NT2/D1 (cell line): ENCODE data around the gene RUFY3.
"Not testable (repeated sequence)": the region's sequence is repeated elsewhere in the genome, so short reads cannot be mapped to it uniquely, and the experiment has no call there.

Source experiments
- DNase-seq: peaks from one replicate; pipeline ENCODE4 v3.0.0-alpha.2; 2011; ENCODE audit warnings: low read depth, low spot score
- H3K27me3 ChIP-seq: 2 replicates; pipeline ENCODE4 v1.6.0; 2011; ENCODE audit warnings: mild to moderate bottlenecking; ENCODE audit not compliant: insufficient read length, insufficient read depth
- H3K36me3 ChIP-seq: 2 replicates; pipeline ENCODE4 v1.6.1; 2011; ENCODE audit warnings: mild to moderate bottlenecking, low read length, mixed read lengths; ENCODE audit not compliant: insufficient read depth, insufficient read length
- H3K4me1 ChIP-seq: 2 replicates; pipeline ENCODE4 v1.5.1; 2011; ENCODE audit not compliant: insufficient read depth, insufficient read length
- H3K4me3 ChIP-seq: 2 replicates; pipeline ENCODE4 v1.5.1; 2011; ENCODE audit warnings: low read depth; ENCODE audit not compliant: insufficient read length
- H3K9ac ChIP-seq: 2 replicates; pipeline ENCODE4 v1.6.0; 2011; ENCODE audit warnings: low read depth; ENCODE audit not compliant: insufficient read length
- H3K9me3 ChIP-seq: 2 replicates; pipeline ENCODE4 v1.5.1; 2011; ENCODE audit warnings: mild to moderate bottlenecking, low read length; ENCODE audit not compliant: insufficient read depth
- SUZ12 ChIP-seq: IDR thresholded peaks from 2 replicates; pipeline ENCODE4 v1.6.1; 2011; ENCODE audit not compliant: insufficient read length, insufficient read depth; ENCODE audit errors: extremely low read depth
- YY1 ChIP-seq: IDR thresholded peaks from 2 replicates; pipeline ENCODE4 v1.6.1; 2011; ENCODE audit not compliant: insufficient read length, insufficient read depth
- ZNF274 ChIP-seq: IDR thresholded peaks from 2 replicates; pipeline ENCODE4 v1.6.1; 2011; ENCODE audit warnings: mild to moderate bottlenecking, low read depth, low read length

Gene RUFY3

DNA sequence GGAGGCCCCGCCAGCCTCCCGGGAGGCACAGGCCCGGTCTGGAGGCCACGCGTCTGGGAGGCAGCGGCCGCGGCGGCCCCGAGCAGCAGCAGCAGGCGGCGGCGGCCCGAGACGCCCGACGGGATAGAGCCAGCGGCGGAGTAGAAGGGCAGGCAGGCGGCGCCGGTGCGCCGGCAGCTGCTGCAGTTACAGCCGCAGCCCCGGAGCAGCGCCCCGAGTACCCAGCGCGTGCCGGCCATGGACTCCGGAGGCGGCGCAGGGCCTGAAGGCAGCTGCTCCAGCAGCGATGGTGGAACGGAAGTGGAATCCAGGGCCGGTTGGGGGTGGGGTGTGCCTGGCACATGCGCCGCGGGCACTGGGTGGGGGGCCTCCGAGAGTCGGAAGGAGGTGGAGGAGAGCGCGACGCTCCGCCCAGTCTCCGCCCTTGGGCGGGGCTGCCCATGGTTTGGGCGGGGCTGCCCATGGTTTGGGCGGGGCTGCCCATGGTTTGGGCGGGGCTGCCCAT is 117.9 kb downstream of the RUFY3 start, which contains the start of gene GRSF1:
Gene GRSF1, minus strand, starts transcription at position 302 of the 505 bp plus-strand sequence. Its CDS starts 63 bp downstream, at position 239.
- Histone ChIP-seq H3K36me3 (peaks cover 16% of the 10 kb centered on the region), H3K4me1 (no peaks in the 10 kb centered on the region), H3K4me3 (peak within 1 kb of the TSS; percentile 75), H3K27me3 (no peaks in the 10 kb centered on the region), H3K9me3 (no peaks in the 10 kb centered on the region), H3K9ac (peak within 1 kb of the TSS; percentile 96)
- DNase-seq, result peak; percentile 74
- TF ChIP-seq YY1, result no peak
- no peak for TF ChIP-seq ZNF274
- no peak for TF ChIP-seq SUZ12

DNA sequence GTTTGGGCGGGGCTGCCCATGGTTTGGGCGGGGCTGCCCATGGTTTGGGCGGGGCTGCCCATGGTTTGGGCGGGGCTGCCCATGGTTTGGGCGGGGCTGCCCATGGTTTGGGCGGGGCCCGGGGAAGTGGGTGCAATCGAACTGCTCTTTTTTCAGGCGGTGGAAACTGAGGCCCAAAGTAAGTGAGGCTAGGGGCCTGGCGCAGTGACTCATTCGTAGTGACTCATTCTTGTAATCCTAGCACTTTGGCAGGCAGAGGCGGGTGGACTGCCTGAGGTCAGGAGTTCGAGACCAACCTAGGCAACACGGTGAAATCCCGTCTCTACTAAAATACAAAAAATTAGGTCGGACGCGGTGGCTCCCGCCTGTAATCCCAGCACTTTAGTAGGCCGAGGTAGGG is 118.4 kb downstream of the RUFY3 start:
- not testable (repeated sequence) for H3K9me3 ChIP-seq, H3K27me3 ChIP-seq, H3K9ac ChIP-seq, H3K4me1 ChIP-seq, H3K4me3 ChIP-seq
- peaks cover 11% of the 10 kb centered on the region for H3K36me3 ChIP-seq
- peak; percentile 13 for DNase-seq

DNA sequence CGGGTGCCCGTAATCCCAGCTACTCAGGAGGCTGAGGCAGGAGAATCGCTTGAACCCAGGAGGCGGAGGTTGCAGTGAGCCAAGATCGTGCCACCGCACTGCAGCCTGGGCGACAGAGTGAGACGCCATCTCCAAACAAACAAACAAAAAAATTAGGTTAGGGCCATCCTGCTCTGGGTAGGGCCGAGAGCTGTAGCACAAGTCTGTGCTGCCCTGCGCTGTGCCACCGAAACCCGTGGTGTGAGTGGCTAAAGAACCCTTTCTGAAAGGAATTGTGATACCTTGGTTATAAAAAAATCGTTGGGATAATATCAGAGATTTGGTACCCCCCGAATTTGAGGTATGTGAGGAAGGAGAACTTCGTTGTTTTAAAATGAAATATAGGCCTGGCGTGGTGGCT is 118.9 kb downstream of the RUFY3 start:
- H3K4me1 ChIP-seq, DNase-seq, H3K9ac ChIP-seq, H3K4me3 ChIP-seq, H3K27me3 ChIP-seq, H3K36me3 ChIP-seq, H3K9me3 ChIP-seq: not testable (repeated sequence)

DNA sequence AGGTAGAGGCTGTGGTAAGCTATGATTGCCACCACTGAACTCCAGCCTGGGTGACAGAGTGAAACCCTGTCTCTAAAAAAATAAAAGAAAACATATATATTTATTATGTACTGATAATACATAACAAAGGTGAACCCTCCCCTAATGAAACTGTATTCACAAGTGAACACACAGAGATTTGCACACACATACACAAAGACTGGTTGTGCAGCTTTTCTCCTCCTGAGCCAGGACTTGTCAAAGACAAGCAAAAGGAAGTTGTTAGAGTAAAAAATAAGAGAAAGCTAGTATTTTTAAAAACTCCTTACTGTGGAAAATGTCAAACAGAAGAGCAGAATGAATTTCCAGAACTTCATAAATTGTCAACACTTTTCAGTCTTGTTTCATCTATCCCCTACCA is 119.4 kb downstream of the RUFY3 start:
- TF ChIP-seq ZNF274, result no peak
- no peaks in the 10 kb centered on the region for H3K27me3 ChIP-seq
- no peaks in the 10 kb centered on the region for H3K4me1 ChIP-seq
- H3K36me3 ChIP-seq, result peaks cover 4% of the 10 kb centered on the region
- no peak overlapping the region for H3K4me3 ChIP-seq
- no peak for DNase-seq
- H3K9ac ChIP-seq, result no peak overlapping the region
- no peaks in the 10 kb centered on the region for H3K9me3 ChIP-seq

DNA sequence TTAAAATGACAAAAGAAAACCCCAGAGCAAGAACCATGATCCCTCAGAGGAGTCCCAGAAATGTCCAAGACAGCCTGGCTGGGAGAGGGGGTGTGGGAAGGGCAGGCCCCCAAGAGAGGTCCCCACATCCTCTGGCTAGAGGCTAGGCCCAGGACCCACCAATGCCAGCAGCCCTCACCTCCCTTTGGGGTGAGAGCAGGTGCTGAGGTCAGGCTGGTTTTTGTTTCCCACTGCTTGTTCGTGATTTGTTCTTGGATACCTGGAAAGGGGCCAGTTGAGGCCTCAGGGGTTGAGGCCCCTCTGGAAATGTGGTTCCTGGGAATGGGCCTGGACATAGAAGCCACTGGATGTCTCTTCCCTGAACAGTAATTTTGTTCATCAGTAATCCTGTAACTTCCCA is 120.2 kb downstream of the RUFY3 start:
- no peak overlapping the region for H3K4me3 ChIP-seq
- no peaks in the 10 kb centered on the region for H3K9me3 ChIP-seq
- no peaks in the 10 kb centered on the region for H3K4me1 ChIP-seq
- no peaks in the 10 kb centered on the region for H3K27me3 ChIP-seq
- H3K36me3 ChIP-seq, result peaks cover under 1% of the 10 kb centered on the region
- H3K9ac ChIP-seq, result no peak overlapping the region
- TF ChIP-seq YY1 (no peak), SUZ12 (no peak), ZNF274 (no peak)
- no peak for DNase-seq

DNA sequence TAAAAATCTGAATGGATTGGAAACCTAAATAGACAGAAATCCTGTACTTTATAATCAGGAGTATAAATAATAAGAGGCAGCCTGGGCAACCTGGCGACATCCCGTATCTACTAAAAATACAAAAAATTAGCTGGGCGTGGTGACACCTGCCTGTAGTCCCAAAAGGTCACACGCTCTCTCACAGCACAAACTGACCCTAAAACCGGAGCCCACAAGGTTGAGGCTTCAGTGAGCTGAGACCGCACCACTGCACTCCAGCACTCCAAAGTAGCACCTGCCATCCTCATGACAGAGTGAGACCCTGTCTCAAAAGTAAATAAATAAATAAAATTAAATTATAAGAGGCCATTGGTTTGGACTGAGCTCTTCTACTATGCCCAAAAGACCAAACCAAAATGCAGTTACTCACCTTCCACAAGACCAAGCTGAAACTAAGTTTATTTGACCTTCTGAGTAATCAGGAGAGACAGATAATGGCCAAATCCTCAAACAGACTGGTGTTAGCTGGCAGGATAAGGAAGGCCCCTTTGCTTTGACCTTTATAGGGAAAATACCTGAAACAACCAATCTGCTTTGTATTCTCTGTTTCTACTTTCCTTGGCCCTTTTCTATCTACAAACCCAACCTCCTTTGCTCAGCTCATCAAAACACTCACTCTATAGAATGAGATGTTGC is 121.1 kb downstream of the RUFY3 start:
- Histone ChIP-seq H3K9me3 (no peaks in the 10 kb centered on the region), H3K4me3 (no peak overlapping the region), H3K4me1 (no peaks in the 10 kb centered on the region), H3K36me3 (no peaks in the 10 kb centered on the region), H3K9ac (no peak overlapping the region), H3K27me3 (no peaks in the 10 kb centered on the region)
- TF ChIP-seq SUZ12 (no peak), ZNF274 (no peak), YY1 (no peak)
- DNase-seq, result no peak

DNA sequence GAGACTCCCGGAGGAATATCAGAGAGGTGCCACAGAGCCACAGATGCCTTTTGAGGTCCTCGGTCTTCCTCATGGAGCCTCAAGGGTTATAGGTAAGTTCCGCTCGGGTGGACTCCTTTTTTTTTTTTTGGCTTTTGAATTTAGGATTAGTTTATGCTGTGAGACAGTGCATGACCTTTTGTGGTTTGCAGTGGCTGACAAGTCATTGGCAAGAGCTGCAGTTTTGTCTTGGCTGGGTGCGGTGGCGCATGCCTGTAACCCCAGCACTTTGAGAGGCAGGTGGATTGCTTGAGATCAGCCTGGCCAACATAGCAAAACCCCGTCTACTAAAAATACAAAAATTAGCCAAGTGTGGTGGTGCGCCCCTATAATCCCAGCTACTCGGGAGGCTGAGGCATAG is 122.4 kb downstream of the RUFY3 start:
- Histone ChIP-seq H3K9me3 (no peaks in the 10 kb centered on the region), H3K27me3 (no peaks in the 10 kb centered on the region), H3K4me3 (no peak overlapping the region), H3K36me3 (no peaks in the 10 kb centered on the region), H3K9ac (no peak overlapping the region), H3K4me1 (no peaks in the 10 kb centered on the region)
- TF ChIP-seq YY1, result no peak
- no peak for TF ChIP-seq ZNF274
- no peak for TF ChIP-seq SUZ12
- DNase-seq, result no peak

DNA sequence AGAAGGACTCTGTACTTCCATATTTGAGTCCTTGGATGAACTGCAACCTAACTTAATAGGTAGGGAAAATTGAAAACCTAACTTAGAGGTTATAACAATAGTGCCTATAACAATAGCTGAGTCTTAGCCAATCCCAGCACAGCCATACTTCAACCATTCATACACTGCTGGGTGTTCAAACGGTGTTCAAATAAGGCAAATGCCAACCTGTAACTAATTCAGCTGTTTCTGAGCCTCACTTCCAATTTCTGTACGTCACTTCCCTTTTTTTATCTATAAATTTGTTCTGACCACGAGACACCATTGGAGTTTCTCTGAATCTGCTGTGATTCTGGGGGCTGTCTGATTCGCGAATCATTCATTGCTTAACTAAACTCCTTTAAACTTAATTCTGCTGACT is 127.5 kb downstream of the RUFY3 start:
- DNase-seq, result no peak
- Histone ChIP-seq H3K9ac (no peak overlapping the region), H3K36me3 (no peaks in the 10 kb centered on the region), H3K4me3 (no peak overlapping the region), H3K27me3 (no peaks in the 10 kb centered on the region), H3K4me1 (no peaks in the 10 kb centered on the region), H3K9me3 (no peaks in the 10 kb centered on the region)
- no peak for TF ChIP-seq ZNF274
- no peak for TF ChIP-seq SUZ12
- no peak for TF ChIP-seq YY1
